Transverse colon (tissue), 3 donors: ENCODE results near the gene ODAM.
"Not testable (repeated sequence)": the region's sequence is repeated elsewhere in the genome, so short reads cannot be mapped to it uniquely, and the experiment has no call there.

Experiments
- CTCF ChIP-seq, 5 experiments: fragments of 200-600 bp in 3 of 5; fragments of 450-650 bp in 2 of 5; sonication (generic) in 3 of 5; IDR thresholded peaks; 1 replicate in 2 of 5; 2 replicates in 3 of 5; pipeline ENCODE4 v1.5.1; 2016 to 2017; ENCODE audit warnings: antibody characterized with exemption in 5 of 5, inconsistent platforms in 3 of 5, mild to moderate bottlenecking in 2 of 5, moderate library complexity in 1 of 5
- POLR2A ChIP-seq: fragments of 450-650 bp; IDR thresholded peaks from one replicate; pipeline ENCODE4 v1.6.1; 2016; ENCODE audit warnings: antibody characterized with exemption, mild to moderate bottlenecking, moderate library complexity

- TF ChIP-seq POLR2A; CTCF (IDR thresholded peaks at IDR 0.05): not testable (repeated sequence)
Observed at GRCh38 chr4:70221389-70221788, 25.9 kb downstream of the ODAM start.
